SIG-M5 treated with dmso at 0.1 percent for 504 hours (cell line): ENCODE data around the gene GRIK3.

ENCODE experiments used
- DNase-seq: peaks from one replicate; lab custom pipeline; 2025; ENCODE audit not compliant: unreplicated experiment; lab: John Stamatoyannopoulos, UW

The GRIK3 gene

GRCh38 chr1:36794460-36794859, 239.9 kb downstream of the GRIK3 start:
- DNase-seq, result no peak

GRCh38 chr1:36793452-36793851, 240.9 kb downstream of the GRIK3 start:
- no peak for DNase-seq

GRCh38 chr1:36792292-36792691, 242.0 kb downstream of the GRIK3 start:
- no peak for DNase-seq

DNA sequence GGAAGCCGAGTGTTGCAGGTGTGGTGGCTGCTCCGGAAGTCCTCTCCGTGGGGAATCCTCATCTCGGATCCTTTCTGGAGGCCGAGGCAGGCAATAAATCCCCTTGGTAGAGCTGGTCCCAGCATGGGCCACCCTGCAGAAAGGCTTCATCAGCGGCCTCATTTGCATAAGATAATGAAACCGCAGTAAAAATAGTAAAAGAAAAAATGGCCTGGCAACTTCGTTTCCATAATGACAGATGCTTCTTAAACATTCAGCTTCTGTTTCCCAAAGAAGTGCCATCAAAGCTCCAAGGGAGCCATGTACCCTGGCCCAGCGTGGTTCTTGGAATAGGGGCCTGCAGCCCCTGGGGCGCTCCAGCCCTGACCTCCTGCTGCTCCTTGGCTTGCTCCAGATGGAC, 244.1 kb downstream of the GRIK3 start:
- no peak for DNase-seq

GRCh38 chr1:36789535-36789934, 244.8 kb downstream of the GRIK3 start:
- DNase-seq, result no peak

DNA sequence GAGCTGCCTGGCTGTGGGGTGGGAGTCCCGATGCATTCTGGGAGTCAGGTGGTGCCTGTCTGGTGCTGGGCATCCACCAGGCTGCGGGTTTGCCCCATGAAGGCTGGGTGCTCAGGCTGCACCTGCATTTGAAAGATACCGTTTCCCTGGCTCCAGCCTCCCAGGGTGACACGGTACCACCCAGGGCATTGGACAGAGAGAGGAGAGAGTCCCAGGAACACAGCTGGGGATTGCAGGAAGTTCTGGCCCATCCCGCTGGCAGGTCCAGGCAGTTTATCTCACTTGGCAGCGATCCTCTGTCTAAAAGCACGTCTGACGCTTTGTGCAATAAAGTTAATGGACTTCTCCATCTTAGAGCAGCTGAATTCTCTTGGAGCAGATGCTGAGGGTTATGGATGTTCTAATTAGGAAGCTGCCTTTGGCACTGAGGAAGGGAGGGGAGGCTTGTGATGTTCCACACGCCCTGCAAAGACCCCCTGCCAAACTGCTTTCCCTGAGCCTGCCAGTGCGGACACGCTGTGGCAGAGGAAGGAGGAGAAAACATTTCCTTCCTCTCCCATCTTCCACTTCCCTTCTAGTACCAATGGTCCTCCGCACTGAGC, 246.9 kb downstream of the GRIK3 start:
- no peak for DNase-seq

- DNase-seq, result no peak
These were observed 247.9 kb downstream of the GRIK3 start for GRCh38 chr1:36786425-36786824.

GRCh38 chr1:36784147-36784859, 250.0 kb downstream of the GRIK3 start:
- DNase-seq, result no peak

GRCh38 chr1:36783475-36783874, 250.8 kb downstream of the GRIK3 start:
- DNase-seq, result no peak

GRCh38 chr1:36782785-36783184, 251.5 kb downstream of the GRIK3 start:
- no peak for DNase-seq

GRCh38 chr1:36782085-36782484, 252.2 kb downstream of the GRIK3 start:
- DNase-seq, result no peak

DNA sequence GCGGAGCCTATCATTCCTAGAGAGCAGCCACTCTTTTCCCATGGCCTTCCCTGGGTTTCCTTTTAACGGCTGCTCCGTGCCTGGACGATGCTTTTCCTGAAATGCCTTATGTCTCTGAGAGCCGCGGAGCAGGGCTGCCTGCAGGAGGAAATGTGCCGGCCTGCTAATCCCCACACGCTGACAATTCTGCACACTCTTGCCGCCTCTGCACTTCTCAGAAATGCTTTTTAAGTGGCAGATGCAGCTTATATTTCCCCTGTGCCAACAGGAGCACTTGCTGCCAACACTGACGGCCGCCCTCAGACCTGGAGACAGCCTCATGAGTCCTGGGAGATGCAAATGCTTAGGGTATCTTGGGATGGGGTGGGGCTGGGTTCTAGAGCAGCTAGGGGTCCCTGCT, 253.2 kb downstream of the GRIK3 start:
- no peak for DNase-seq

- DNase-seq, result no peak
These were observed 255.6 kb downstream of the GRIK3 start for GRCh38 chr1:36778740-36779139.

DNA sequence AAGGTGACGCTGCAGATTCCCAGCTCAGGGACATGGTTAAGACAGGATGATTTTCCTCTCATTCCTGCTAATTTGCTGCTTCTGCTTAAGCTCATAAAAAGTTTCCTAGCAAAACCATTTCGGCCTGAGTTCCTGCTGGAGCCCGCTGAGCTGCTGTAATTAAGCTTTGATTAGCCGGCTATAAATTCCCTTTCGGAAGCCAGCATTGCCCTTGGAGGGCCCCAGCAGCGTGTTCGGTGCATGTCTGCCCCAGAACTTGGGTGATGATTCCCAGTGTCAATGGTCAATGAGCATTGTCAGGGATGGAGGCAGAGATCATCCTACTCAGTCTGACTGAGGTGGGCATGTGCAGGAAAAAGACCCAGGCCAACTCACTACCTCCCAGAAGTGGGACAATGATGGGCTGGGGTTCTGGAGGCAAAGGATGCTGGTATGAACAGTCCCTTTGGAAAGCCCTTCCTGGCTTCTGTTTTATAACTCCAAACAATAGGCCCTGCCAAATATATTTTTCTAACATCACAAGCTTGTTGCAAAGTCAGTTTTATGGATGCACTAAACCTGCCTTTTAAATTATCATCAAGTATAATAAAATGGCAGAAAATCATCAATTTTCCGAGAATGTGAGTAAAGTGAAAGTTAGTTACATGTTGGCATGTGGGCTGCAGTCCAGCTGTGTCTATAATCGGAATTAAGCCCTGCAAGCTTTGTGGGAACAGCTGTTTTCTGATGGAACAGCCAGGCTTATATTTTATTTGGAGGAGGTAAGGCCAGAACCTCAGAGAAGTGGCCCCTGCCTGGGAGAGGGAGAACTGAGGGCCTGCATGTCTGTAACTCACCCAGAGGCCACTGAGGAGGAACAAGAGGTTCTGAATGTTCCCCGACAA, 257.1 kb downstream of the GRIK3 start:
- no peak for DNase-seq

GRCh38 chr1:36776256-36776655, 258.1 kb downstream of the GRIK3 start:
- DNase-seq, result no peak

DNA sequence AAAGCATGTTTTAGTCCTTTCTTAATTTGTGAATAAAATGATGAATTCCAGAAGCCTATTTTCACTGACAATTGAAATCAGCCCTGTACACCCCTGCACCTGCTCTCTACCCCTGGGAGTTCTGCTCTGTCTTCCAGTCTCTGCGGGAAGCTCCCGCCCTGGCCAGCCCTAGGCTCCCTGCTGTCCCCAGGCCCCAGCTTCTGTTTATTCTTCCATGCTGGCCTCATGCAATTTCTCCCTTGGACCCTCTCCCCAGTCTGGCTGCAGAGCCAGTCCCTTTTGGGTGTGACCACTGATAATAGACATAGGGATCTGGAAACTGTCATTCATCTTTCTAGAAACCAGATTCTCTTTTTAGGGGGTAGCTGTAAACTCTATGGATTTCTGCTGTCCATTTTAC, 258.6 kb downstream of the GRIK3 start:
- DNase-seq, result no peak

DNA sequence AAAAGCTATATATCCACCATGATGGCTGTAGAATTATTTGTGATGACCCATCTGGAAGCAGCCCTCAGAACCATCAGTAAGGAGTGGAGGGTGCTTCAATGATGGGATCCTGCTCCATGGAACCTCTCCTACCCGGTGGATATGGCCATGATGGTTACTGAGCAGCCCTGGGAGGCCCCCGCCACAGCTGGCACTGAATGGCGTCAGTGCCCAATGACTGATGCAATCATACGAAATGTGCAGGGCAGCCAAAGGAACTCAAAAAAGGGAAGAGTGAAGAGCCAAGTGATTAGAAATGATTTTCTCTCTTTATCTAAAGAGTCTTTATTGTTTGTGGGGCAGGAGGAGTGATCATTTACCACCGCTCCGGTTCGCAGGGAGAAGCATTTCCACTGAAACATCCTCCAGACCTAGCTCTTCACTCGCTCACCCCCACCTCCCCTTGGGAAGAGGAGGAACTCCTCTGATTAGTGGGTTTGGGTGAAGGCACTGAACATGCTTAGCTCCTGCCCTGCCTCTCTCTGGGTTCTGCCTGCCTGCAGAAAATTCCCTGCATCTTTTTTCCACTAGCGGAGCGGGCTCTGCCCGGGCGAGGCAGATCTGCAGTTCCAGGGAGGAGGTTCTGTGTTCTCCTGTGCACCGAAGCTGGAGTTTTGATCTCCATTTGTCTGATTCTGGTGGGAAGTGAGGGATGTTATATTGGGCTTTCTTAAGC, 260.3 kb downstream of the GRIK3 start:
- DNase-seq, result no peak

- no peak for DNase-seq
These were observed 261.4 kb downstream of the GRIK3 start for GRCh38 chr1:36772647-36773495.

- no peak for DNase-seq
These were observed 262.5 kb downstream of the GRIK3 start for GRCh38 chr1:36771660-36772284.

- no peak for DNase-seq
These were observed 263.1 kb downstream of the GRIK3 start for GRCh38 chr1:36771240-36771639.
